Measurements from ENCODE around the gene MYO5B. TPM values are rescaled to one million over a fixed set of nuclear protein-coding genes. Genes with fewer than 3 reads are reported as not detected.

MYO5B gene
- total RNA-seq, 4 donors from 2014 or later, result 1.9 to 18.3 (median 4.4) TPM

DNA sequence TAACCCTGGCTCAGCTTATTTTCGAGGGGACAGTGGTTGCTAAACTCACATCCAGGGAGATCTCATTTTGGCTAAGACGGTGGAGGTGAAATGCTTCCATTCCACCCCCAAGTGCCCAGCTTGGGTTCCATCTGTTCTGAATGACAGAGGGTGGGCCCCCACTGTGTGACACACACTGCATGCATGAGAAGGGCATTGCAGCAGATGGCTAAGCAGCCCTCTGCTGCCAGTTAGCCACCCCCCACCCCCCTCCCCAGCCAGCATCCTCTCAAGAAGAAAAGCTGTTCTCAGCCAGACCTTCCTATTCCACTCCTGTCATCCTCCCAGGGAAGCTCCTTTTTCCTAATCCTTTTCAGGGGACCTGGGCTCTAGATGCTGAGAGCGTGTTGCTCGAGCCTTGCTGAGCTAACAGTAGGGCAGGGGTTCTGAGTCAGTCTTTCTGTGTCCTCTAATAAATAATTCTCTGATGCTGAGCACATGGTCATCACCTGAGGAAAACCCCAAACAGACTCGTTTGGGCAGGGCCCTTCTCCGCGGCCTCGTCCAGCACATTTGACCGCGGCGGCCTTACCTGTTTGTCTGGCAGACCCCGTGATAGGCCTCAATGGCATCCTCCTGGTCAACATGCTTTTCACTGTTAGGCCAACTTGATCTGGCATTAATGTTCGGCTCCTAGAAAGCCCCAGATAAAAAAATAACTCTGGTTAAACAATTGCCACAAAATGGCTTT is 332.1 kb downstream of the MYO5B start:
- TF ChIP-seq POLR2AphosphoS5 (IDR thresholded peaks at IDR 0.05) (no peak), EP300 (IDR thresholded peaks at IDR 0.05) (no peak), POLR2A (IDR thresholded peaks at IDR 0.05) (no peak)
- TF ChIP-seq, protein P1, sequence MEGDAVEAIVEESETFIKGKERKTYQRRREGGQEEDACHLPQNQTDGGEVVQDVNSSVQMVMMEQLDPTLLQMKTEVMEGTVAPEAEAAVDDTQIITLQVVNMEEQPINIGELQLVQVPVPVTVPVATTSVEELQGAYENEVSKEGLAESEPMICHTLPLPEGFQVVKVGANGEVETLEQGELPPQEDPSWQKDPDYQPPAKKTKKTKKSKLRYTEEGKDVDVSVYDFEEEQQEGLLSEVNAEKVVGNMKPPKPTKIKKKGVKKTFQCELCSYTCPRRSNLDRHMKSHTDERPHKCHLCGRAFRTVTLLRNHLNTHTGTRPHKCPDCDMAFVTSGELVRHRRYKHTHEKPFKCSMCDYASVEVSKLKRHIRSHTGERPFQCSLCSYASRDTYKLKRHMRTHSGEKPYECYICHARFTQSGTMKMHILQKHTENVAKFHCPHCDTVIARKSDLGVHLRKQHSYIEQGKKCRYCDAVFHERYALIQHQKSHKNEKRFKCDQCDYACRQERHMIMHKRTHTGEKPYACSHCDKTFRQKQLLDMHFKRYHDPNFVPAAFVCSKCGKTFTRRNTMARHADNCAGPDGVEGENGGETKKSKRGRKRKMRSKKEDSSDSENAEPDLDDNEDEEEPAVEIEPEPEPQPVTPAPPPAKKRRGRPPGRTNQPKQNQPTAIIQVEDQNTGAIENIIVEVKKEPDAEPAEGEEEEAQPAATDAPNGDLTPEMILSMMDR (IDR thresholded peaks at IDR 0.05), result no peak
- H3K36me3 ChIP-seq, result no peaks in the 10 kb centered on the region
- H3K4me1 ChIP-seq, result no peaks in the 10 kb centered on the region
- no peak for ATAC-seq
- WGBS, 2 donors (ENCODE audit: low coverage in 1 of 2), result 96% methylated on average over 11 of the region's 13 CpGs; no CpG with 5 or more reads in 1 of the 2 donors
- H3K4me3 ChIP-seq, result no peak overlapping the region
- peaks cover 12% of the 10 kb centered on the region for H3K27me3 ChIP-seq
- H3K9me3 ChIP-seq, result no peaks in the 10 kb centered on the region
- no peak overlapping the region for H3K27ac ChIP-seq

DNA sequence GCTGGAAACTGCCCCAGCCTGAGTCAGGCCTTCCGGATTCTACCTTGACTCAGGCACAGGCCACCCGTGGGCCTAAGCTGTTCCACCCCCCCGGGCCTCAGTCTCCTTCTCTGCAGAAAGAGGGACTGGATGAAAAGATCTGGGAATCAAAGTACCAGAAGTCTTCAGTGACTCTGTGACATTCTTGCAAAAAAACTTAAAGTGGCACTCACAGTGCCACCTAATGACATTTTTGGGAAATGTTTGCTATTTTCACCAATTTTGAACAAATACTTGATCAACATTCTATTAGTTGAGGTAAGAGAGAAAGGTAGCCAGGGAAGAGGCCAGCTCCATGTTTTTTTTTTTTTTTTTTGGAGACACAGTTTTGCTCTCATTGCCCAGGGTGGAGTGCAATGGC is 333.3 kb downstream of the MYO5B start:
- H3K4me3 ChIP-seq, result no peak overlapping the region
- WGBS, 2 donors (ENCODE audit: low coverage in 1 of 2), result 0% methylated on average over 1 of the region's 3 CpGs; no CpG with 5 or more reads in 1 of the 2 donors
- no peak overlapping the region for H3K27ac ChIP-seq
- TF ChIP-seq, protein P1 (IDR thresholded peaks at IDR 0.05), result peak in 1 of 4 experiments; percentile 12
- TF ChIP-seq POLR2AphosphoS5 (IDR thresholded peaks at IDR 0.05), result no peak
- no peak for TF ChIP-seq EP300 (IDR thresholded peaks at IDR 0.05)
- TF ChIP-seq POLR2A (IDR thresholded peaks at IDR 0.05), result no peak
- no peaks in the 10 kb centered on the region for H3K9me3 ChIP-seq
- no peaks in the 10 kb centered on the region for H3K4me1 ChIP-seq
- ATAC-seq, result no peak
- H3K27me3 ChIP-seq, result peaks cover 2% of the 10 kb centered on the region
- no peaks in the 10 kb centered on the region for H3K36me3 ChIP-seq

DNA sequence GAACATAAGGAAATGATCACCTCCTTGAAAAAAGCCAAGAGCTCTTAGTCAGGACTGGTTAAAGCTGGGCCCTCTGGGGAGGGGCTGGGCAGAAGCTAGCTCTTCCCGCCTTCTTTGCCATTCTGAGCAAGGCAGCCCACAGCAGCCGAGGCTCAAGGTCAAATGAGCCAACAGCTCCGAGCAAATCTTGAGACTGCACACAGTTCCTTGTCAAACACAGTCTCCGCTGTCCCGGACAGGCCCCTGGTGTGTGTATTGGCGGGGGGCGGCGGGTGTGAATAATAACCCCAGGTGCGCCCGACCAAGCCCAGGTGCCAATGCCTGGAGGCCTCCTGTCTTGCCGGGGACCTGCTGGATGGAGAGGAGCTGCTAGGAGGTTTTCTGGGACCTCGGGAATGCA is 335.2 kb downstream of the MYO5B start:
- no peaks in the 10 kb centered on the region for H3K9me3 ChIP-seq
- no peak overlapping the region for H3K4me3 ChIP-seq
- no peaks in the 10 kb centered on the region for H3K27me3 ChIP-seq
- H3K36me3 ChIP-seq, result no peaks in the 10 kb centered on the region
- no peak overlapping the region for H3K27ac ChIP-seq
- no peak for ATAC-seq
- WGBS, 2 donors (ENCODE audit: low coverage in 1 of 2), result no CpG with 5 or more reads among the region's 12 CpGs
- TF ChIP-seq, protein P1 (IDR thresholded peaks at IDR 0.05), result no peak
- TF ChIP-seq POLR2AphosphoS5 (IDR thresholded peaks at IDR 0.05) (no peak), EP300 (IDR thresholded peaks at IDR 0.05) (no peak), POLR2A (IDR thresholded peaks at IDR 0.05) (no peak)
- H3K4me1 ChIP-seq, result no peaks in the 10 kb centered on the region

DNA sequence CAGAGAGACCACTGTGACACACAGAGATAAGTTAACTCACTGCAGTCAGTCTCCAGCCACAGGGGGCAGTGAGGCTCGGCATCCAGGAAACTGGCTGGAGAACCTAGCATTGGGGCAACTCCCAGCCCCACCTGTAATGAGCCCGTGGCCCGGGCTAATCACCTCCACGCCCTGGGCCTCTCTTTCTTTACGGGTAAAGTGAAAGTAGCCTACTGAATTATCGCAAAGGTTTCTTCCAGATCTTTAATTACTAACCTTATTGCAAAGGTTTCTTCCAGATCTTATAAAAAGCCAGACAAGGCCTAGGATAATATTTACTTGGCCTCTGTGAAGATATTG is 336.0 kb downstream of the MYO5B start:
- Histone ChIP-seq H3K4me3 (no peak overlapping the region), H3K36me3 (no peaks in the 10 kb centered on the region), H3K9me3 (no peaks in the 10 kb centered on the region), H3K27ac (no peak overlapping the region), H3K4me1 (no peaks in the 10 kb centered on the region), H3K27me3 (no peaks in the 10 kb centered on the region)
- peak; percentile 39 for ATAC-seq
- TF ChIP-seq EP300 (IDR thresholded peaks at IDR 0.05), result no peak
- WGBS, 2 donors (ENCODE audit: low coverage in 1 of 2), result 50 to 60% methylated on average over 5 to 6 of the region's 6 CpGs

DNA sequence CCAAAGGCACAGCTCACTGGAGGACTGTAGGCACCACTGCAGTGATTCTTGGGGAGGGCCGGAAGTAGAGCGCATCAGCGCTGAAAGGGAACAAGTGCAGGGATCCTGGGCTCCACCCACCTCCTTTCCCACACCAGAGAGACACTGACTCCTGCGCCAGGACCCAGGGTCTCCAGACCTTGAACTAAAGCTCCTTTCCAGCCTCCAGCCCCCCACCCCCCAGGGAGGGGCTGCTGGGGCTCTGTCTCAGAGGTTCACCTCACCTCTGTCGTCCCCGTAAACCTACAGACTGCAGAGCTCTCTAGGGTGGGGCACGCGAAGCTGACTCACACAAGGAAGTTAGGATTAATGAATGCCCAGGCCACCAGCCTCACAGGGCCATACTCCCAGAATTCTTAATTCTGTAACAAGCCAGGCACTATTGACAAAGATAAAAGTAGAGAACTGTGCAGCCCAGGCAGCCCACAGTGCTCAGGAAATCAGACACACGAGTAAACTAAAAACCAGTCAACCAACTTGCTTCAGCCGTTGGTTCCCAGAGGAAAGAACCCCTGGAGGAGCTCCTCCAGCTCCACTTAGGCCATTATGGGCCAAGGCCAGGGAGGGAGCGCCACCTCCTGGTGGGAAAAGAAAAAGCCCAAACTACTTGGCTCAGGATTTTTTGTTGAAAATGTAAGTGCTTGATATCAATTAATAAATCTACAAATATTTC is 336.5 kb downstream of the MYO5B start:
- ATAC-seq, result peak; percentile 57
- no peak overlapping the region for H3K4me3 ChIP-seq
- no peaks in the 10 kb centered on the region for H3K36me3 ChIP-seq
- no peaks in the 10 kb centered on the region for H3K27me3 ChIP-seq
- 0% methylated on average over 1 to 2 of the region's 11 CpGs for WGBS, 2 donors (ENCODE audit: low coverage in 1 of 2)
- no peak for TF ChIP-seq POLR2A (IDR thresholded peaks at IDR 0.05)
- TF ChIP-seq, protein P1 (IDR thresholded peaks at IDR 0.05), result peak in 3 of 4 experiments; percentile 79 to 87 (median 82)
- no peaks in the 10 kb centered on the region for H3K9me3 ChIP-seq
- no peak overlapping the region for H3K27ac ChIP-seq
- H3K4me1 ChIP-seq, result no peaks in the 10 kb centered on the region
